Mucosa of stomach (tissue), 1 donor: ENCODE measurements around the gene GGNBP2.

Experiments used
- H3K27me3 ChIP-seq: one replicate; pipeline ENCODE4 v1.7.0; 2013; ENCODE audit warnings: mild to moderate bottlenecking, low read length; ENCODE audit not compliant: control insufficient read depth, insufficient read depth
- H3K36me3 ChIP-seq: one replicate; pipeline ENCODE4 v1.7.0; 2013; ENCODE audit warnings: low read length; ENCODE audit not compliant: control insufficient read depth, insufficient read depth
- H3K4me1 ChIP-seq: one replicate; pipeline ENCODE4 v1.7.0; 2013; ENCODE audit warnings: mild to moderate bottlenecking, low read length; ENCODE audit not compliant: control insufficient read depth, insufficient read depth
- H3K4me3 ChIP-seq: one replicate; pipeline ENCODE4 v1.7.0; 2013; ENCODE audit warnings: low read length
- H3K9ac ChIP-seq: one replicate; pipeline ENCODE4 v1.7.0; 2013; ENCODE audit warnings: mild to moderate bottlenecking, low read length, moderate library complexity
- H3K9me3 ChIP-seq: one replicate; pipeline ENCODE4 v1.7.0; 2013; ENCODE audit warnings: mild to moderate bottlenecking, low read length, moderate library complexity; ENCODE audit not compliant: control insufficient read depth
- donor health status: Pancreatic carcinoma.

GGNBP2 gene

GRCh38 chr17:36545077-36545464 lies 352 bp downstream of the GGNBP2 start:
- peak overlapping the region; percentile 100 for H3K9ac ChIP-seq
- peak overlapping the region; percentile 84 for H3K4me3 ChIP-seq

DNA sequence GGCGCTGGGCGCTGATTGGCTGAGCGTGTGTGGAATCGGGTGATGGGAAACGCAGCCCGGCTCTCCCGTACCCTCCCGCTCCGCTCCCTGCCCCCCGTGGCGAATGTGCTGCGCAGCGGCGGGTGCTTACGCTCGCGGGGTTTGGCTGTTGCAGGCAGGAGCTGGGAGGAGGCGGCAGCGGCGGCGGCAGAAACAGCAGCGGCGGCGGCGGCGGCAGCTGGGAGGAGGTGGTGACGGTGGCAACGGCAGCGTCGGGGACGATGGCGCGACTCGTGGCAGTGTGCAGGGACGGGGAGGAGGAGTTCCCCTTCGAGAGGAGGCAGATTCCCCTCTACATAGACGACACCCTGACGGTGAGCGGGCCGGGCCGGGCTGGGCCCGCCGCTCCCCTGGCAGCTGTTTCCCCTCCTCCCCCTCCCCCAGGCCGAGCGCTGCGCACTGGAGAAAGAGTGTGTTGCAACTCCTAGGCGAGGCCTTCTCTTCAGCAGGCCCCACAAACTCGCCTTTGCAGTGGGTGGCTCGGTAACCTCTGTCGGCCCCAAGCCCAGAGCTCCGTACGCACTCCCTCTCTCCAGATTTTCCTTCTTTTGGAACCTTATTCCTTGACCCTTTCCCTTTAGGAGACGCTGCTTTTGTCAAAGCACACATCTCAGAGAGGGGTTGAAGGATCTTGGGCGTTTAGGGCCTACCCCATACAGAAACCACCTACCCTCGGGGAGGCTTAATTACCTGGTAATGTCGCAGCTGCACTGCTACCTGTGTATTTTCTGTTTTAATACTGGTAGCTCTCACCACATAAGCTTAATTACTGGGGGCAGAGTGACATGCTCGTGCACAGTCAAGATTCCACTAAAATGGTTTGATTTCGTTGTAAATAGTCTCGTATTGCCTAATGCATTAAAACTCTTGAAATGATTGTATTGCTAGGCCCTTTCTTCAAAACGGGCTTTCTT lies 1.0 kb downstream of the GGNBP2 start:
- peak overlapping the region; percentile 76 for H3K4me3 ChIP-seq
- peaks cover 16% of the 10 kb centered on the region for H3K4me1 ChIP-seq
- peak overlapping the region; percentile 84 for H3K9ac ChIP-seq
- H3K36me3 ChIP-seq, result no peaks in the 10 kb centered on the region
- no peaks in the 10 kb centered on the region for H3K9me3 ChIP-seq
- H3K27me3 ChIP-seq, result no peaks in the 10 kb centered on the region

More at GRCh38 chr17:36545077-36545464, 352 bp downstream of the GGNBP2 start:
- Histone ChIP-seq H3K9me3 (no peaks in the 10 kb centered on the region), H3K4me1 (peaks cover 16% of the 10 kb centered on the region), H3K36me3 (no peaks in the 10 kb centered on the region), H3K27me3 (no peaks in the 10 kb centered on the region)

GRCh38 chr17:36546418-36547093 lies 1.8 kb downstream of the GGNBP2 start:
- H3K27me3 ChIP-seq, result no peaks in the 10 kb centered on the region
- no peaks in the 10 kb centered on the region for H3K36me3 ChIP-seq
- peak overlapping the region; percentile 84 for H3K9ac ChIP-seq
- peak overlapping the region; percentile 76 for H3K4me3 ChIP-seq
- no peaks in the 10 kb centered on the region for H3K9me3 ChIP-seq
- peaks cover 16% of the 10 kb centered on the region for H3K4me1 ChIP-seq

GRCh38 chr17:36547776-36548175 lies 3.1 kb downstream of the GGNBP2 start:
- Histone ChIP-seq H3K9ac (peak overlapping the region; percentile 11), H3K4me1 (peaks cover 16% of the 10 kb centered on the region), H3K27me3 (no peaks in the 10 kb centered on the region), H3K4me3 (no peak overlapping the region), H3K9me3 (no peaks in the 10 kb centered on the region), H3K36me3 (no peaks in the 10 kb centered on the region)

GRCh38 chr17:36550491-36551417 lies 6.0 kb downstream of the GGNBP2 start:
- Histone ChIP-seq H3K9me3 (no peaks in the 10 kb centered on the region), H3K4me1 (peaks cover 16% of the 10 kb centered on the region), H3K4me3 (no peak overlapping the region), H3K27me3 (no peaks in the 10 kb centered on the region), H3K36me3 (no peaks in the 10 kb centered on the region), H3K9ac (no peak overlapping the region)

GRCh38 chr17:36553459-36553858 lies 8.7 kb downstream of the GGNBP2 start:
- Histone ChIP-seq H3K4me3 (no peak overlapping the region), H3K27me3 (no peaks in the 10 kb centered on the region), H3K4me1 (no peaks in the 10 kb centered on the region), H3K9me3 (no peaks in the 10 kb centered on the region), H3K36me3 (peaks cover 4% of the 10 kb centered on the region), H3K9ac (no peak overlapping the region)

DNA sequence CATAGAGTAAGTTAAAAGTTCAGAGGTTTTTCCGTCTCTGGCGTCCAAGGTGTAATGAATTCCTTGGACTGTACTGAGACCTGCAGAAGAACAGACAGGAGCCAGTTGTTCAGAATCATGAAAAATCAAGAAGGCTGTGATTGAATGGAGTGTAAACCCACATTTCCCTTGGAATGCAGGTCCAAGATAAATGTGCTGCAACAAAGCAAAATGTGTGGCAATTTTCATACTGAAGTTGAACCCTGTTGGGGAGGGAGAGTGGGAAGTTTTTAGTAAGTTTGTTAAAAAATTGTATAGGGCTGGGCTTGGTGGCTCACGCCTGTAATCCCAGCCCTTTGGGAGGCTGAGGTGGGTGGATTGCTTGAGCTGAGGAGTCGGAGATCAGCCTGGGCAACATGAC lies 21.4 kb downstream of the GGNBP2 start:
- H3K36me3 ChIP-seq, result peaks cover 9% of the 10 kb centered on the region
- H3K4me1 ChIP-seq, result no peaks in the 10 kb centered on the region

GRCh38 chr17:36575028-36575427 lies 30.3 kb downstream of the GGNBP2 start:
- peaks cover 6% of the 10 kb centered on the region for H3K36me3 ChIP-seq

More for the DNA sequence above, 21.4 kb downstream of the GGNBP2 start:
- Histone ChIP-seq H3K27me3 (no peaks in the 10 kb centered on the region), H3K4me3 (no peak overlapping the region), H3K9me3 (no peaks in the 10 kb centered on the region), H3K9ac (no peak overlapping the region)

GRCh38 chr17:36576793-36577192 lies 32.1 kb downstream of the GGNBP2 start:
- no peaks in the 10 kb centered on the region for H3K4me1 ChIP-seq
- H3K9me3 ChIP-seq, result no peaks in the 10 kb centered on the region
- no peaks in the 10 kb centered on the region for H3K27me3 ChIP-seq
- no peak overlapping the region for H3K4me3 ChIP-seq
- peaks cover 6% of the 10 kb centered on the region for H3K36me3 ChIP-seq
- no peak overlapping the region for H3K9ac ChIP-seq

More at GRCh38 chr17:36575028-36575427, 30.3 kb downstream of the GGNBP2 start:
- Histone ChIP-seq H3K4me1 (no peaks in the 10 kb centered on the region), H3K4me3 (no peak overlapping the region), H3K9ac (no peak overlapping the region), H3K27me3 (no peaks in the 10 kb centered on the region), H3K9me3 (no peaks in the 10 kb centered on the region)

- H3K36me3 ChIP-seq, result peaks cover 6% of the 10 kb centered on the region
These were observed 34.0 kb downstream of the GGNBP2 start for GRCh38 chr17:36578671-36579070.

DNA sequence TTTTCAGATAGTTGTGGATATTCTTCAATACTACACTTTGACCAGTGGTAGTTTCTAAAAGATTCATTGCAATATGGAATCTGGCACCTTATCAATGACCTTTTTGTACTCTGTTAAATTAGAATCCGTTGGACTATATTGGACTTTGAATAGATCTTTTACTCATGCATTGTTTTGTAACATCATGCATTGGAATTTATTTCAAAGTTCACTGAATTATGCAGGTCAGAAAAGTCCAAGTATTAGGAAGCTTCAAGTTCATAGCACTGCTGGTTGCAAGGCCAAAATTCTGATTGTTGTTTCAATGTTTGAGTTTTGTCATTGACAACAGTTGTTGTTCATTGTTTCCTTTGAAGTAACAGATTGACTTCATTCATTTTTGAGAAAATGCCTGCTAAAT lies 39.1 kb downstream of the GGNBP2 start:
- Histone ChIP-seq H3K27me3 (no peaks in the 10 kb centered on the region), H3K9me3 (no peaks in the 10 kb centered on the region), H3K36me3 (peaks cover 6% of the 10 kb centered on the region), H3K4me3 (no peak overlapping the region), H3K9ac (no peak overlapping the region), H3K4me1 (no peaks in the 10 kb centered on the region)

More at GRCh38 chr17:36578671-36579070, 34.0 kb downstream of the GGNBP2 start:
- Histone ChIP-seq H3K4me3 (no peak overlapping the region), H3K27me3 (no peaks in the 10 kb centered on the region), H3K9ac (no peak overlapping the region), H3K9me3 (no peaks in the 10 kb centered on the region), H3K4me1 (no peaks in the 10 kb centered on the region)
